8988T (cell line): Measurements from ENCODE around the gene LHPP.

Source experiments
- DNase-seq: peaks from one replicate; pipeline ENCODE4 v3.0.0; 2011

The LHPP gene

DNA sequence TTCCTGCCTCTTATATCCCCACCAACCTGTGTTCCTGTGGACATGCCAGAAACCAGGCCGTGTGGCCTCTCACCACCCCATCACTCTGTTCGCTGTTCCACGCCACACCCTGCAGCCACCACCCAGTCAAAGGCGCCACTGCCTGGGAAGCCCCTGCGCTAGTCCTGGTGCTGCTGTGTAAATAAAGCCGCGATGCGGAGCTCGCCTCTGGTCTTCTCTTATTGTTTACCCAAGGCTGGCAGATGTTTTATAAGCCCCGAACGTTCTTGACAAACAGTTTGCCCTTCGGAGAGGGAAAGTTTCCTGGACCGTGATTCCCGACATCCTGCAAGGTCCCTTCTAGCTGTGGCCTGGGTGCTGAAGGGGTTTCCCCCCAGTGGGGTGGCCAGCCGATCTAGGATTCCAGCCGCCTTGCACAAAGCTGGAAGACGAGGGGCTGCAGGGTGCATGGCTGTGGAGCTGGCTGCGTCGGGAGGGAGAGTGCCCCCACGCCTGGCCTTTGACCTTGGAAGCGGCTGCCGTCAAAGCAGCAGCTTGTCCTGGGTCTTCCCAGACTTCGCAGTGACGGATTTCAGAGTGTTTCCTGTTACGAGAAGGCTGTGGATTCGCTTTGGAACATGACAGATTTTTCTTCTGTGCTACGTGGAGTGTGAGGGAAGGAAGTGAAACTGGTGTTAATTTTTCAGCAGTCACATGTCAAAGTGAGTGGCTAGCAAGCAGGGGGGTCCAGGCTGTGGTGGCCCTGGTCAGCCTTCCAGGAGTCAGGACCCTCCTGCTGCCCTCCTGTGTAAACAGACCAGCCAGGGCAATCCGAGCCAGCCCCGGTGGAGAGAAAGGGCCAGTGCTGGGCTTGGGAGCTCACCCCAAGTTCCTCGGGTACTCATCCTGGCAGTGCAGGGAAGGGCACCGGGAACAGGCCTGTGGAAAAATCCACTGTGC is 61.6 kb downstream of the LHPP start:
- DNase-seq, result no peak

DNA sequence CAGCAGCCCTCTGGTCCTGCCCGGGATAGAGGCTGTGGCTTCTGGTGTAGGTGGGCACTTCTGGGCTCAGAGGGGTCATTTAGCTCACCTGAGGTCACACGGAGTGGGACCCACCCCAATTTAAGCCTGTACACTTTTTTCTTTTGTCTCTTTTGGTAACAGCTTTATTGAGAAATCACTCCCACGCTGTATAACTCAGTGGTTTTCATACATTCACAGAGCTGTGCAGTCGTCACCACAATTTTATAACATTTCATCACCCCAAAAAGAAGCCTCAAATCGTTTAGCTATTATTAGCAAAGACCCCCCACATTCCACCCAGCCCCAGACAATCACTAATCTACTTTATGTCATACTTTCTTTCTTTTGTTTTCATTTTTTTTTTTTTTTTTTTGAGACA is 62.3 kb downstream of the LHPP start:
- no peak for DNase-seq

DNA sequence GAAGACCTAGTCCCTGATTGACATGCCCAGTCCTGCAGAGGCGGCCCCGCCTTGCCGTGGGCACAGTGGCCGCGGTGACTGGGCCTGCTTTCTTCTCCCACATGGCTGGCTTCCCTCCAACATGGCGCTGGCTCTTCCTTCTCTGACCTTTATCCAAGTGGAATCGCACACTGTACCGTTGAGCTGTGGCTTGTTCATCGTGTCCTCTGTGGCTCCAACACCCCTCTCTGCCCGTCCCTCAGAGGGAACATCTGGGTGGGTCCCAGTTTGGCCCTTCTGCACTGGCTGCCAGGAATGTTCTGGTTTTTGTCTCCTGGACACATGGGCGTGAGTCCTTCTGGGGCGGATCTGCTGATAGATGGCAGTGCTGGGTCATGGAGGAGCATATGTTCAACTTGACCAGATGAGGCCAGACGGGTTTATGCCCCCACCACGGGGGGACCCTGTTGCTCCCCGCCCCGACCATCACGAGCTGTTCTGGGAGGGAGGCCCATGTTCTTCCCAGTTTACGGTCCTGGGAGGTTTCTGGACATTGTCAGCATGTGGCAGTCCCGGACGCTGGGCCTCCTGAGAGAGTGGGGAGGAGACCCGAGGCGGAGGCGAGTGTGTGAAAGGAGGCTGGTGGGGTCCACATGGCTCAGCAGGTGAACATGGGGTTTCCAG is 63.5 kb downstream of the LHPP start:
- no peak for DNase-seq

DNA sequence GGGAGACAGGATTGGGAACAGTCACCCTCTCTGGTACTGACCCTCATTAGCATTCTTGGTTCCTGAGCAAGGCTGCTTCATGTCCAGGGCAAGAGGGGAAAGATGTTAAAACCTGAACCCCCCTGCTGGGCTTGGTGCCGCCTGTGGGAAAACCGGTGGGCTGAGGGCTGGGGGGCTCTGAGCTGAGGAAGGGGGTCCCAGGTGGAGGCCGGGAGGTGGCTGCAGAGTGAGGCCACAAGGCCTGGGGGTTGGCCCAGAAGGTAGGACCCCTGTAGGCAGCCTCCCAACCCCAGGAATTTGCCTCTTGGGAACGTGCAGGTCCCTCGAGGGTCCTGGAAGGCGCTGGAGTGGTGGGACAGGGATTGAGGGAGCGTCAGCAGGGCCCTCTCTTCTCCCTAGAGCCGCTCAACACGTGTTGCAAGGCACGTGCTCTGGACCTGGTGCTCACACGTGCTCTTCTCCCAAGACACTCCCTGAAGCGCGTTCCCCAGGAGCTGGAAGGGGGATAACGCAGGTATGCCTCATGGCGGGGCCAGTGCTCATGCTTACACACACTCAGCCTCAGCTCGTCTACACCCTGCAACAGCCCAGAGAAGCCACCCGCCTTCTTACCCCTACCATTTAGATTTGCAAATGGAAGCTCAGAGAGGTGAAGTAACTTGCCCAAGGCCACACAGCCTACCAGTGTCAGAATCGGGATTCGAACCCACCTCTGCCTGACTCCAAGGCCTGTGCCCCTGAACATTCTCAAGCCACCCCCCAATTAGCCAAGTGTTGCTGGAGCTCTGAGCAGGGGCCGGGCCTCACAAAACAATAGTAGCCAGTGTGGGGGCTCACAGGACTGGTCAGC is 64.4 kb downstream of the LHPP start:
- DNase-seq, result no peak

DNA sequence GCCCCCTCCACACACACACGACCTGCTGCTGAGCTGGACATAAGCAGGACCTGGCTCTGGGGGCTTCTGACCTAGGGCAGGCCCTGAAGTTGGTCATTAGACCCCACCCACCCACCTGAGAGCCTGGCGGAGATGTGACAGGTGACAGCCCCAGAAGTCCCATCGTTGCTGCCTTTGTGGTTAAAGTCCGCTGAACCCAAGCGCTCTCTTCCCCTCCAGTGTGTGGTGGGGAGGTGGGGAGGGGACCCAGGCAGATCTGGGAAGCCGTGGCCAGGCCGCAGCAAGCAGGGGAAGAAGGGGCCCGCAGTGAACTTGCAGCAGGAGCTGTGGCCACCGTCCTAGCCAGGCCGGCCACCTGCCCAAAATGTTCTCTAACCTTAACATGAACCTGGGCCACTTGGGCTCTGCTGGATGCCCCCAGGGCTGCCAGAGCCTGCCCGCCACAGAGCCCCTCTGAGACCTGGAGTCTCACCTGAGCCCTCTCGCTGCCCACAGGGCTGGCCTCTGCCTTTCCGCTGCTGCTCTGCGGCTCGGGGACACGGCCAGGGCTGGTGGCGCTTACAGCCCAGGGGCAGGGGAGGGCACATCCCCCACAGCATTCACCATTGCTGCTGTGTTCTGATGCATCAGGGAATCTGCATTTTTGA is 65.1 kb downstream of the LHPP start:
- no peak for DNase-seq

DNA sequence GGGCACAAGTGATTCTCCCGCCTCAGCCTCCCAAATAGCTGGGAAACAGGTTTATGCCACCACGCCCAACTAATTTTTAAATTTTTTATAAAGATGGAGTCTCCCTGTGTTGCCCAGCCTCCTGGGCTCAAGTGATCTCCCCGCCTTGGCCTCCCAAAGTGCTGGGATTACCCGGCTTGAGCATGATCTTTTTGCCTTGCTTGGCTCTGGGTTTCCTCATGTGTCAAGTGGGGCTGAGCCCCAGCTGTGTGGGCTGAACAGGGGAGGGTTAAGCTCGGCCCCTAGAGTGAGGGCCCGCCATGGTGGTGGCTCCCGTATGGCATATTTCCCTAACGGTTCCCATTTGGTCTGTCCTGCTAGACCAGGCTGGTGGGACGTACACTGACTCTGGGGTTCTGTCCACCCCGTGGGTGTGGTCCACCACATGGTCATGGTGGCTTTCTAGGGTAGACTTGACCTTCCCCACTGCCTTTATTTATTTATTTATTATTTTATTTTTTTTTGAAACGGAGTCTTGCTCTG is 66.3 kb downstream of the LHPP start:
- DNase-seq, result no peak

DNA sequence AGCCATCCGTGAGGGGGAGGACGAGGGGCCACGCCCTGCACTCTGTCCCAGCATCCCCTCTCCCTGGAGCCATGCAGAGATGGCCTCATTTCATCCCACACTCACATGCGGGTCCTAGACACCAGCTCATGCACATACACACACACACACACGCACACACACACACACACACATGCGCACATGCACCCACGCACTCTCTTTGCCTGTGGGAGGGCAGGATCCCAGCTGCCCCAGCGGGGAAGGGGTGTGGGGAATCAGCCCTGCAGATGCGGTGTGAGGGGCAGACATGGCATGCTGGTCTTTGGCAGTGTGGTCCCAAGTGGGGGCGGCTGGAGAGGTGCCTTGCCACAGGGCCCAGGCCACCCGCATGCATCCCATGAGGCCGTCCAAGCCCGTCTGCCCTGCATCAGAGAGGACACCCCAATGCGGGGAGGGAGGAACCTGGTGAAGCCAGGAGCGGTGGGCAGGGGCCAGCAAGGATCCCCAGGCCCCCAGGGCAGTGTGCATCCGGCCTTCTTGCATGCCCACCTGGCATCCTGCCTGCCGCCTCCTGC is 68.1 kb downstream of the LHPP start:
- DNase-seq, result no peak

DNA sequence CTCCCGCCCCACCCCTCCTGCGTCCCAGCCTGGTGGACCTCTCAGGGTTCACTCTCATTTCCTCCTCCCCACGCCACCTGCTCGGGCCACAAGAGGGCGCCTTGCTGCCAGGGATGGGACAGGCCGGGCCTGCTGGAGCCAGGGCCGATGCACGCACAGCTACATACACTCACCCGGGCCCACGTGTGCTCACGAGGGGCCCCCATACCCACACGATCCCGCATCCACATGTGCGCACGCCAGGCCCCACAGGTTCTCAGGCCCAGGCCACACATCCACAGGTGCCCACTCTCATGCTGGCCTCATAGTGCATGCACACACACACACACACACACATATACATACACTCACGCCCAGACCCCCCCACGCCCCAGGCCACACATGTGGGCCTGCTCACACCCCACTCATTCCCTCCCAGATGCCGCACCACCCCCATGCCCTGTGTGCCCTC is 68.6 kb downstream of the LHPP start:
- DNase-seq, result peak; percentile 97

DNA sequence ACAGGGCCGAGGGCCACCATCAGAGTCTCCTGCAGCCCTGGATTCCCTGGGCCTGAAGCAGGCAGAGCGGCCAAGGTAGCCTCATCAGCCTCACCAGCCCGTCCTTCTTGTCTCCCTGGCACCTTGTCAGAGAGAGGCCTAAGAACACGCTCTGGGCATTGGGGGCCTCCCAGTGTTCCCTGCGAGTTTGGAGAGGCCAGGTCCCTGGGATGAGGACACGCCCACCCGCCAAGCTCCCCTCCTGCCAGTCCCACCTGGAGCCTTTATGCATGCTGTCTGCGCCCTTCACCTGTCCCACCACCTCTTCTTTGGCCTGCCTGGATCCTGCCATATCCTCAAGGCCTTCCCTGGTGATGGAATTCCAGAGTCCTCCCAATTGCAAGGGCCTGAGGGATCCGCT is 69.2 kb downstream of the LHPP start:
- DNase-seq, result no peak

DNA sequence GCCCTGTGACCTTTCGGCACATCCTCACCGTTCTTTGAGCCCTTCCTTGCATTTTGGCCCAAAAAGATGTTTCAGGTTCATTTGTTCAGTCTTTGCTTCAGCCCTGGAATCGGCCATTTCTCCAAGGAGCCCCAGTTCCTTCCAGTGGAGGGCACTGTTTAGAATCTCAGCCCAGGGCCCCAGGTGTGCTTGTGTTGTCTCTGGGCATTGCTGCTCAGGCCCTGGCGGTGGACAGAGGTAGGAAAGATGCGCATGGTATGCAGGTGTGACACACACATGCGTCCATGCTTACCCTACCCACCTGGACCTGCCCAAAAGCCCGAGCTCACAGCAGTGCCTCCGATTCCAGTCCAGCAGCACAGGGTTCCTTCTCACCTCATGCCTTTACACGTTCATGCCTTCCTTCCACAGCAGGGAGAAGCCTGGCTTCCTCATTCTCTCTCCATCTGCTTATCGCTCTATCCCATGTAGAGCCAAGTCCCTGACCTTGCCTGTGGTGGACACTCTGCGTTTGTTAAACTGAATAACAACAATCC is 70.6 kb downstream of the LHPP start:
- peak; percentile 68 for DNase-seq

DNA sequence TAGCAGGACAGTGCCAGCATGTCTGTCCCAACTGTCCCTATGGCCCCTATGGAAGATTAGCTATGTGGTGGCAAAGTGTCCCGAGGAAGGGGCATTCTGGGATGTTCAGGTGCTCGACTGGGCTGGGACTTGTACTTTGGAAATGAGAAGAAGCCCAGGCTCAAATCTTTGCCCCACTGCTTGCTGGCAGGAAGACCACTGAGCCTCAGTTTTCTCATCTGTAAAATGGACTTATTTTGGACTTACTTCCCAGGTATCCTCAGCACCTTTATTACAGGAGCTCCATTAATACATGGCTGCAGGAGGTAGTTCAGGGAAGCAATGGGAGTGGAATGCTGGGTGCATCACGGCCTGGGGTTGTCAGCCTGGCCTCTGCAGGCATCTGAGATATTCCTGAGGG is 71.2 kb downstream of the LHPP start:
- DNase-seq, result no peak

DNA sequence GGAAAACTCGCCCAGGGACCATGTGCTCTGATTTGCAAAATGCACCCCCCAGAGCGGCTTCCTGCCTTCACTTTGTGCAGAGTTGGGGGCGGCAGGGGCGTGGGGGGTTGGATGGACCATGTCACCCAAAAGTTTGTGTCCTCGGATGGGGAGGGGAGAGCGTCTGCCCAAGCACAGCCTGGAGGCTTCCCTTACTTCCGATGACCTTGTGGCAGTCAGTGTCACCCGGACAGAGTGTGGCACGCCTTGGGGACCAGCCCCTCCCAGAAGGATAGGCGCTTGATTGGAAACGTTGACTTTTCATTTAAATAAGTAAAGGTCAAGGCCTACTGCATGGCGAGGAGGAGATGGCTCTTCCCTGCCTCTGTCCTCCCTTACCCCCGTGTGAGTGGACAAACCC is 71.6 kb downstream of the LHPP start:
- DNase-seq, result no peak

DNA sequence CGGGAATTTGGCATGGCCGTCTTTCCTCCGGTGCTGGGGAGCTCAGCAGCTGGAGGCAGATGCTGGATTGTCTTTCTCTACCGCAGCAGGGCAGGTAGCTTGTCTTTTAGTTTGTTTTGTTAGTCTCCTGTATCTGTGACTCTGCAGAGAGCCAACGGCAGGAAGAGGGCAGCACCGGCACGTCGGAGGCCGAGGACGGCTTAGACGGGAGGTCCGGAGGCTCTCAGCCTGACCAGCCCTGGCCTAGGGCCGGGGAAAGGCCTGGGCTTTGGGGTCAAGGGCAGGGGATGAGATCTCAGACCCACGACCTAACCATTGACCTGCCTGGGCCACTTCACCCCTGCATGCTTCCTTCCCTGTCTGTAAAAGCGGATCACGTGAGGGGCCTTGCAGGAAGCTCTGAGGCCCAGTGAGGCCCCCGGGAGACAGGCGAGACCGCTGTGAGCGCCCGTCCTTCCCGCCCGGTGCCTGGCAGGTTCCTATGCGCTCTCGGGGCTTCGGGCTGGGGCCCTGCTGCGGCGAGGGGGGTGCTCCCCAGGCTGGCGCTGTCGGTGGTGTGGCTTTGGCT is 72.7 kb downstream of the LHPP start:
- no peak for DNase-seq

DNA sequence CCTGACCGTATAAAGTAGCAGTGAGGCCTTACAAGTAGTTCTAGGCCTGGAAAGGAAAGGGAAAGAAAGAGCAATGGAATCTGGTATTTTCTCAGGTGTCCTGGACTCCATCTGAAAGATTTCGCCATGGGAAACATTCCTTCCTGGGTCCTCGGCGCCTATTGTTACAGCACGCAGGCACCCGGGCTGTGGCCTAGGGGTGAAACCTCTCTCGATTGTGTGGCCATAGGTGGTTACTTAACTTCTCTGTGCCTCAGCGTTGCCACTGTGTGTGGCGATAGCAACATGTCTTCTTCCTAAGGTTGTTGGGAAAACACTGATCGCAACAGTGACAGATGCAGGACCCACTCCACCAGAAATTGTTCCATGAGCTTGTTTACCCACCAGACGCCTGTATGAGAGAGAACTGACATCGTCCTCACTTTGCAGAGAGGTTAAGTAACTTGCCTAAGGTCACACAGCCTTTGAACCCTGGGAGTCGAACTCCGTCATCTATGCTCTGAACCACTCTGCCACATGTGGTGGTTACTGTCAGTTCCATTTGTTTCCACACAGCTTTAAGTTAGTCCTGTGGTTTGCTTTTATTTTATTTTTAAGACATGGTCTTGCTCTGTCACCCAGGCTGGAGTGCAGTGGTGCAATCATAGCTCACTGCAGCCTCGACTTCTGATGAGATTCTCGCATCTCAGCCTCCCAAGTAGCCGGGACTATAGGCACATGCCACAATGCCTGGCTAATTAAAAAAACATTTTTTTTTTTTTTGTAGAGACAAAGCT is 73.4 kb downstream of the LHPP start:
- no peak for DNase-seq

DNA sequence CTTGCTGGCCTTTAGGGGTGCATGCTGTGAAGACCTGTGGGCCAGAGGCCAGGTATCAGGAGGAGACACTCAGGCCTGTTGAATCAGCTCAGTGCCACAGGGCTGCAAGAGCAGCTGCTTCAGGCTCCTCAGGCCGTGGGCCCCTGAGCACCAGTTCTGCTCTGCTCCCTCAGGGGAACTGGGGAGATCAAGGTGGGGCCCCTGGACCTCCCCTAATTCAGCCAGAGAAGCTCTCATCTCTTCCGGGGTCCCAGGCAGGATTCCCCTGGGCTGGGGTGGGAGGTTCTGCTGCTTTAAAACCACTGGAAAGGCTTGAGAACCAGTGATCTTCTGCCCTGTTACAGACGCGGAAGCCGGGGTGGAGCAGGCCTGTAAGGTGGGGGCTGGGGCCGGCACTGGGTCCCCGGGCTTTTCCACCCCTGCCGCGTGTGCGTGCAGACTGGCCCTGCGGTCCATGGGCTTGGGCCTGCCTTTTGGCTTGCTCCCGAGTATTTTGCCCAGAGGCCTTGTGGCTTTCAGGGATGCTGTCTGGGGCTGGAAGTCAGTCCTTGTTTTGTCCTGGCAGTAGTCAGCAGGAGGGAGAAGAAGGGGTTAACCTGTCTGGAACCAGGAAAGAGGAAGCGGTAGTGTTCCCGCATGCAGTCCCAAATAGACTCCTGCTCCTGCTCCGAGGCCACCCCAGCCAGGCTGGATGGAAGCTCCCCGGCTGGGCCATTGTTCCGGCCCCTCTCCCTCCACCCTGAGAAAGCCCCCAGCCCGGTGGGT is 74.3 kb downstream of the LHPP start:
- no peak for DNase-seq

DNA sequence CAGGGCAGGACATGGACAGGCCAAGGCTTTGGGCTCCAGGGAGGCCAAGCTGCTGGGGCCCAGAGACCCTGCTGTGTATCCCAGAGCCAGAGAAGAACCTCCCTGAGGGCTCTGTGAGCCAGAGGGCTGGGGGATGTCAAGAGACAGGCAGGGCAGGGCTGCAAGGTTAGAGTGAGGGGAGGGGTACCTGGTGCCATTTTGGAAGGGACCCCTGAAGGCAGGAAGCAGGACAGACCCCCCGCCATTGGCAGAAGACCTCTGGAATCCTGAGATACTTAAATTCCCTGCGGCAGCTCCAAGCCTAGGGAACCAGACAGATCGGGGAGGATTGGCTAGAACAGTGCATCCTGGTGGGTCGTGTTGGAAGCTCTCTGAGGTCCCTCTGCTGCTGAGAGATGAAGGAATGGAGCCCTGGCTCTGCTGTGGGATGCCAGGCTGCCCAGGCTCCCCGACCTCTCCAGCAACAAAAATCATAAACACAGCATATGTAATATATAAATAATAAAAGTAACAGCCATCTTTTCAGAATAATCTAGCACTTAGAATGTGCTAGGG is 75.0 kb downstream of the LHPP start:
- peak; percentile 64 for DNase-seq

DNA sequence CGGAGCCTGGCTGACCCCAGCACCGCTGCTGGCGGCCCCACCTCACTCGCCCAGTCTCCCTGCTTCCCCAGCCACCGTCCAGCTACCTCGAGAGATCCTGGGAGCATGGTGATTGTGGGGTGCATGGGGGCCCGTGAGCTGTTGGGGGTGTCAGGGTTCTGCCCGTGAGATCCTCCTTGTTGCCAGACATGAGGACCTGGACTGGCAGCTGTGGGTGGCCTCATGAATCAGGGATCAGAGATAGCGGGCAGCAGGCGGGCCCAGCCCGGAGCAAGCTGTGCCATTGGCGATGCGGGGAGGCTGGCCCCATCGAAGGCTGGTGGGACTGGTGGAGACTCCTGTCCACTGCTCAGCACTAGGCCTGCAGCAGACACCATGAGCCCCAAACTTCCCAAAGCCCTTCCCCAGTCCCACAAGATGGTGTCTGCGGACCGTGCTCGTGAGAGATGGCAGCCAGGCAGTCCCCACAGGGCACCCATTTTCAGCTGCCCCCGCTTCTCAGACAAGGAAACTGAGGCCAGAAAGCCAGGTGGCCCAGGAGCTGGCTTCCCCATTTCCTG is 75.6 kb downstream of the LHPP start:
- no peak for DNase-seq

DNA sequence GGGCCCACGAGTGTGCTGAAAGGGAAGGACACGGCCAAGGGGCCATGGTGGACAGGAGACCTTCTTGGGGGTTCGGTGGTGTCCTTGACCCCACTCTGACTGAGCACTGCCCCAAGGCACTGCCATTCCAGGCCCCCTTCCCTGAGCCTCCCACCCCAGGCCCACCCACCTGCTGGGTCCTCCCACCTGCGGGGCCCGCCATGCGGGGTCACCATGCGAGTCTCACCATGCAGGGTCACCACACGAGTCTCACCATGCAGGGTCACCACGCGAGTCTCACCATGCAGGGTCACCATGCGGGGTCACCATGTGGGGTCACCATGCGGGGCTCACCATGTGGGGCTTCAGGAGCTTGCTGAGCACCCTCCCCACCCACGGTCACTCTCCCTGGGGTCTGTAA is 76.3 kb downstream of the LHPP start:
- DNase-seq, result no peak

DNA sequence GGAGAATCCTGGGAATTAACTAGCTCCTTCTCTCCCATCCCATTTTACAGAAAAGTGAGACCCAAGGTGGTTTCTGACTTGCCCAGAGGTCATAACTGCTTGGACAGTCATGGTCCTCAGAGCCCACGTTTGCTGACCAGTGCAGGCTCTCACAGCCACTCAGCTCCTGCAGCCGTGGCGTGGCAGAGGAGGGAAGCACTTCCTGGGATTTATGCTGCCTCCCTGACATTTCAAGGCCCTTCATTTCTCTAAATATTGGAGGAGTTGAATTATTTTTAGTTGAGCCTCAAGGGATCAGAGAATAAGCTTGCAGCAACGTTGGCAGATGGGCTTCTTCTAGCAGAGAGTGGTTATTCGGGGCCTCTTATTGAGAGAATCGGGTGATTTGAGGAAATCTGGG is 77.1 kb downstream of the LHPP start:
- DNase-seq, result no peak
